Fibroblast of peridontal ligament (primary cell): ENCODE results near the gene ADGRF3.
"Not testable (repeated sequence)": the region's sequence is repeated elsewhere in the genome, so short reads cannot be mapped to it uniquely, and the experiment has no call there.

Experiments
- DNase-seq: peaks from one replicate; pipeline ENCODE4 v3.0.0-alpha.2; 2010; ENCODE audit errors: extremely low read depth

Gene ADGRF3

DNA sequence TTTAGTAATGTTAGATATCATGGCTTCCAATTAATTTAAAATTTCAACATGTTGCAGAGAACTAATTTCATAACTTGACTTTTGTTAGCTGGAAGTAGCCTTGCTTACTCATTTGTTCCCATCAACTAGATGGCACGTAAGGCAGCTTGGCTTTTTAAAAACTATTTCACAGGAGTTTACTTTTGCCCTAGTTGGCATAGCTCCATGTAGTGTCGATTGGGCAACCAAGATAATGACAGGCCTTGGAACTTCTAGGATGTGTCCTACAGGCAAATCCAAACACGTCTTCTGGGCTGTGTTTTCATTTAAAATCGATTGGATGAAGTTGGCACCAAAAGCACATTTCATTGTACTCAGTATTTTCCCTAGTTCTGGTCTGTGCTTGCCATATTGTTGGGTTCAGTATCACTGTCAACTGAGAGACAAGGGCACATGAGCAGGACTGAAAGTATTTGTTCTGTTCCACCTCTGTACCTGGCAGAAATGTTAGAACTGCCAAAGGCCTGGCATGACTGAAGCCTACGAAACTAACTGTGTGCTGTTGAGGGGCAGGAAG lies 72.5 kb downstream of the ADGRF3 start:
- peak; percentile 99 for DNase-seq

DNA sequence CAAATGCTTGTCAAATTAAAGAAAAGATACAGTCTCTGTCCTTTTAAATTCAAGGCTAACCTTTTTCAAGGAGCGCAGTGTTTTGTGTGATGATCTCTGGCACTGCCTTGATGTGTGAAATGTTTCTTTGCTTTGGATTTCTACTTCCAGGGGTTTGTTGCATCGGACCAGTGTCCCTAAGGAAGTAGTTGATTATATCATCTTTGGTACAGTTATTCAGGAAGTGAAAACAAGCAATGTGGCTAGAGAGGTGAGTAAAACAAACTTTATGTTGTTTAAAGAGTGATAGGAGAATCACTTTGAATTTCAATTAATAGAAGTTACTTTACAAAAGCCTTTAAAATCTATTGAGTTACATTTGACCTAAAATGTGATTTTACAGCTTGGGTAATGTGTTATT lies 73.1 kb downstream of the ADGRF3 start:
- peak; percentile 49 for DNase-seq

- no peak for DNase-seq
These were observed 76.2 kb downstream of the ADGRF3 start for GRCh38 chr2:26270373-26270772.

- peak; percentile 61 for DNase-seq
These were observed 76.9 kb downstream of the ADGRF3 start for GRCh38 chr2:26269571-26270158.

DNA sequence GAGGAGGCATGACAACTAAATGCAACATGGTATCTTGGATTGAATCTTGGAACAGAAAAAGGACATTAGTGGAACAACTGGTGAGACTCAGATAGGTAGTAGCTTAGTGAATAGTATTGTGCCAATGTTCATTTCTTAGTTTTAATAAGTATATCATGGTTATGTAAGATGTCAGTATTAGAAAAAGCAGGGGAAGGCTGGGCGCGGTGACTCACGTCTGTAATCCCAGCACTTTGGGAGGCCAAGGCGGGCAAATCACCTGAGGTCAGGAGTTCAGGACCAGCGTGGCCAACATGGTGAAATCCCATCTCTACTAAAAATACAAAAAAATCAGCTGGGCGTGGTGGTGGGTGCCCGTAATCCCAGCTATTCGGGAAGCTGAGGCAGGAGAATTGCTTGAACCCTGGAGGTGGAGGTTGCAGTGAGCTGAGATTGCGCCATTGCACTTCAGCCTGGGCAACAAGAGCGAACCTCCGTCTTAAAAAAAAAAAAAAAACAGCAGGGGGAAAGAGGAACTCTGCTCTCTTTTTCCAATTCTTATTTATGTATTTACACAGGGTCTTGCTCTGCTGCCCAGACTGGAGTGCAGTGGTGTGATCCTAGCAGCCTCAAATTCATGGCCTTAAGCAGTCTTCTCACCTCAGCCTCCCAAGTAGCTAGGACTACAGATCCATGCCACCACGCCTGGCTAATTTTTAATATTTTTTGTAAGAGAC lies 77.8 kb downstream of the ADGRF3 start:
- not testable (repeated sequence) for DNase-seq

- no peak for DNase-seq
These were observed 78.4 kb downstream of the ADGRF3 start for GRCh38 chr2:26268213-26268612.

- DNase-seq: not testable (repeated sequence)
These were observed 87.8 kb downstream of the ADGRF3 start for GRCh38 chr2:26258836-26259235.
